Subcutaneous adipose tissue (tissue), 4 donors: ENCODE results near the gene EPPIN. TPM values are rescaled to one million over a fixed set of nuclear protein-coding genes. Genes with fewer than 3 reads are reported as not detected.

Experiments used
- total RNA-seq, 4 donors: library from RNA; depleted of rRNA; stranded (reverse); fragments of >200 nt; gene quantifications; one replicate each; pipeline ENCODE4 v1.1.0, GENCODE V29; 2016
- TF ChIP-seq, protein P1 (sequence below): fragments of 450-650 bp; IDR thresholded peaks from one replicate; pipeline ENCODE4 v1.5.1; 2016; ENCODE audit warnings: low read depth, mild to moderate bottlenecking, control low read depth, antibody characterized with exemption, moderate library complexity

Gene EPPIN
- total RNA-seq, 4 donors from 2014 or later = not detected

DNA sequence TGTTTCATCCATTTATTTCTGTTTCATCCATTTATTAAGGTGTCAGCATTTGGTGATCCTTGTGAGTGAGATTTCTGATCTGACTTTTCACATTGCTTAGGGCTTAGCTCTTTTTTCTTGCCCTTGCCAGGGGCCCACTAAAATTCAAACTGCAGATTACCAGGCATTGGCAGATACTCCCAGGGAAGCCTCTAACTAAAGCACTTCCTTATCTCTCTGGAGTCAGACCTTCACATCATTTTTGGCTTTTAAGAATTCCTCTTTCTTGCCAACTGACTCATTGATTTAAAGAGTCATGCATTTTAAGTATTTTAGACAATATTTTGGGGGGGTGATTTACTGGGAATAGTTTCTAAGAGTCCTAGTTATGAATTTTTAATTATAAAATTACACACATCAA, 34.5 kb upstream of the EPPIN start:
- TF ChIP-seq, protein P1, sequence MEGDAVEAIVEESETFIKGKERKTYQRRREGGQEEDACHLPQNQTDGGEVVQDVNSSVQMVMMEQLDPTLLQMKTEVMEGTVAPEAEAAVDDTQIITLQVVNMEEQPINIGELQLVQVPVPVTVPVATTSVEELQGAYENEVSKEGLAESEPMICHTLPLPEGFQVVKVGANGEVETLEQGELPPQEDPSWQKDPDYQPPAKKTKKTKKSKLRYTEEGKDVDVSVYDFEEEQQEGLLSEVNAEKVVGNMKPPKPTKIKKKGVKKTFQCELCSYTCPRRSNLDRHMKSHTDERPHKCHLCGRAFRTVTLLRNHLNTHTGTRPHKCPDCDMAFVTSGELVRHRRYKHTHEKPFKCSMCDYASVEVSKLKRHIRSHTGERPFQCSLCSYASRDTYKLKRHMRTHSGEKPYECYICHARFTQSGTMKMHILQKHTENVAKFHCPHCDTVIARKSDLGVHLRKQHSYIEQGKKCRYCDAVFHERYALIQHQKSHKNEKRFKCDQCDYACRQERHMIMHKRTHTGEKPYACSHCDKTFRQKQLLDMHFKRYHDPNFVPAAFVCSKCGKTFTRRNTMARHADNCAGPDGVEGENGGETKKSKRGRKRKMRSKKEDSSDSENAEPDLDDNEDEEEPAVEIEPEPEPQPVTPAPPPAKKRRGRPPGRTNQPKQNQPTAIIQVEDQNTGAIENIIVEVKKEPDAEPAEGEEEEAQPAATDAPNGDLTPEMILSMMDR = no peak

DNA sequence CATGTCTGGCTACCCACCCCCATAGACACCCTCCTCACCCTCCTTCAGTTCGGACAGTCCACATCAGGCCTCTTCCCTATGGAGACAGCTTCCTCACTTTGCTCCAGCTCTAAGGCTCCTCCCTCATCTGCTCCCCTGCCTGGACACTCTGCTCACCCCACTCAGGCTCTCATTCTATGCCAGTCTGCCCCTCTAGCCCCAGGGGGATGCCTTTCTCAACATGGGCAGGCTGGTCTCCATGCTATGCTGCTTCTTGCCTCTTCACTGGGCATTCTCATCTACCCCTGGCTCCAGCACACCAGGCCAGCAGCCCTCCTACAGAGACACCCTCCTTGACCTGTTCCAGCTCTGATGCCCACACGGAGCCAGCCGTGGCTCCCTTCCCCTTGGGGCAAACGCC, 32.0 kb upstream of the EPPIN start, which contains the start of gene WFDC8:
WFDC8 (minus strand) TSS at position 101 of the 400 bp plus-strand sequence; CDS start at position 64, 37 bp downstream.
- TF ChIP-seq, protein P1 = no peak

DNA sequence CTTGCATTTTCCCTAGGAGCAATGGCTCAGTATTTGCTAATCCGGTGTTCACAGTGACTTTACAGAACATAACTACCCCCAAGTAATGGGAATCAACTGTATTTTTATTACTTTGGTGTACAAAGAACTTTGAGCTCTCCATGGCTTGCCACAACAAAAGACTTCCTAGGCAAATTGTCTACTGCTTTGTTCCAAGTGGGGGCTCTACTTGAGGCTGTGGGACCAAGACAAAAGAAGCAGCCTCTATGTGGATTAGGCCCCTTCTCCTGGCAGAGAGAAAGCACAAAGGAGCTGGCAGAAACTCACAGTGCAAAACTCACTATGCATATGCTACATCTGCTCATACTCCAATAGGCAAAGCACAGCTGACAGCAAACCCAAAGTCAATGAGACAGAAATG, 31.0 kb upstream of the EPPIN start:
- TF ChIP-seq, protein P1 = no peak

DNA sequence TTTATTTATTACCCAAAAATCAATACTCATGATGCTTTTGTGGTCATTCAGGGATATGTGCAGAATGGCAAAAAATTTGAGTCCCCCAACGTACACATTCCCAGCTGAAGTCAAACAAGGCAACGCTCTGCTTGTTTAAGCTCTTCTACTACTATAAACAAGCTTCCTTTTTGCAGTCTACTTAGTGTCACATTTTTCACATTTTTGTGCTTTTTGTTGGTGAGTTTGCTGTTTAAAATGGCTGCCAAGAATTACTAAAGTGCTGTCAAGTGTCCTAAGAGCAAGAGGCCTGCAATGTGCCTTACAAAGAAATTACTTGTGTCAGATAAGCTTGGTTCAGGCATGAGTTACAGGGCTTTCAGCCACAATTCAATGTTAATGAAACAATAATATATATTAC, 29.8 kb upstream of the EPPIN start:
- TF ChIP-seq, protein P1 = no peak

GRCh38 chr20:45575931-45576330, 28.7 kb upstream of the EPPIN start:
- TF ChIP-seq, protein P1 = no peak

DNA sequence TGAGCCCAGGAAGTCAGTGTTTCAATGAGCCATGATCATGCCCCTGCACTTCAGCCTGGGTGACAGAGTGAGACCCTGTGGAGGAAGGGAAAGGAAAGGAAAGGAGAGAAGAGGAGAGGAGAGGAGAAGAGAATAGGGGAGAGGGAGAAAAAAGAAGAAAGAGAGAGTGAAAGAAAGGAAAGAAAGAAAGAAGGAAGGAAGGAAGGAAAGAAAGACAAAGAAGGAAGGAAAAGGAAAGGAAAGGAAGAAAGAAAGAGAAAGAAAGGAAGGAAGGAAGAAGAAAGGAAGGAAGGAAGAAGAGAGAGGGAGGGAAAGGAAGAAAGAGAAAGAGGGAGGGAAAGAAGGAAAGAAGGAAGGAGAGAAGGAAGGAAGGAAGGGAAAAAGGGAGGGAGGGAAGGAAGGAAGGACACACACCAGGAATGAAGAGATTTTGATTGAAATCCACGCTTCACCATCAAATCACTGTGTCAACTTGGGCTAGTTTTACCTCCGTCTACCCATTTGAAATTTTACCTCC, 17.6 kb upstream of the EPPIN start:
- TF ChIP-seq, protein P1 = no peak

DNA sequence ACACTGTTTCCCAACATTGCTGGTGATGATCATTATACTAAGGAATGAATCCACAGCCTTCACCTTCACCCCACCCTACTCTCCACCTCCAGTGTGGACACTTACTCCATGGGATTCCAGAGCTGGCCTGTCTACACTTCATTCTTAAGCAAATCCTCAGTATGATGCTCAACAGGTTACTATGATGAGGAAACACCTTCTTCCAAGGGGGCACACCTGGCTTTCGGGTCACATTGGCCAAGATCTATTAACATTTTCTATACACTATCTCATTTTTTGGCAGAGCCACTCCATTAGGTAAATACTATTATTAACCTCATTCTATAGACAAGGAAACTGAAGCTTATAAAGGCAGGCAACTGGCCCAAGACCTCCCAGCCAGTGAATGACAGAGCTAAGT, 8.0 kb upstream of the EPPIN start:
- TF ChIP-seq, protein P1 = no peak
